DMS153 (cell line): ENCODE data around the gene LRP2BP.
"Not testable (repeated sequence)": the region's sequence is repeated elsewhere in the genome, so short reads cannot be mapped to it uniquely, and the experiment has no call there.

Experiments
- DNase-seq: peaks from one replicate; lab custom pipeline; 2025; lab: John Stamatoyannopoulos, UW

LRP2BP gene

GRCh38 chr4:185395956-185396723, 416 bp upstream of the LRP2BP start:
- peak; percentile 97 for DNase-seq

- DNase-seq, result no peak
Observed at GRCh38 chr4:185394568-185395237, 1.0 kb downstream of the LRP2BP start.

- DNase-seq, result no peak
Observed at GRCh38 chr4:185392156-185392555, 3.6 kb downstream of the LRP2BP start.

- no peak for DNase-seq
Observed at GRCh38 chr4:185390941-185391340, 4.8 kb downstream of the LRP2BP start.

- DNase-seq, result no peak
Observed at GRCh38 chr4:185387957-185388356, 7.8 kb downstream of the LRP2BP start.

- DNase-seq, result peak; percentile 34
Observed at GRCh38 chr4:185384930-185385331, 10.8 kb downstream of the LRP2BP start.

GRCh38 chr4:185384061-185384460, 11.7 kb downstream of the LRP2BP start:
- DNase-seq, result no peak

GRCh38 chr4:185383451-185383850, 12.3 kb downstream of the LRP2BP start:
- DNase-seq, result peak; percentile 11

- no peak for DNase-seq
Observed at GRCh38 chr4:185382754-185383153, 13.0 kb downstream of the LRP2BP start.

- DNase-seq, result no peak
Observed at GRCh38 chr4:185381288-185382196, 14.2 kb downstream of the LRP2BP start.

- no peak for DNase-seq
Observed at GRCh38 chr4:185380320-185380719, 15.4 kb downstream of the LRP2BP start.

- DNase-seq, result no peak
Observed at GRCh38 chr4:185379326-185380295, 16.1 kb downstream of the LRP2BP start.

GRCh38 chr4:185378264-185378663, 17.5 kb downstream of the LRP2BP start:
- no peak for DNase-seq

GRCh38 chr4:185374573-185374972, 21.2 kb downstream of the LRP2BP start:
- no peak for DNase-seq

- DNase-seq, result no peak
Observed at GRCh38 chr4:185374027-185374426, 21.7 kb downstream of the LRP2BP start.

- no peak for DNase-seq
Observed at GRCh38 chr4:185371702-185372101, 24.0 kb downstream of the LRP2BP start.

GRCh38 chr4:185370268-185370949, 25.3 kb downstream of the LRP2BP start:
- no peak for DNase-seq

GRCh38 chr4:185369731-185370130, 26.0 kb downstream of the LRP2BP start:
- DNase-seq, result no peak

GRCh38 chr4:185364886-185365285, 30.8 kb downstream of the LRP2BP start:
- no peak for DNase-seq

- no peak for DNase-seq
Observed at GRCh38 chr4:185363251-185363650, 32.5 kb downstream of the LRP2BP start.

GRCh38 chr4:185362570-185362969, 33.2 kb downstream of the LRP2BP start:
- DNase-seq, result not testable (repeated sequence)
